GM12878 (cell line): ENCODE measurements around the gene CYB561A3. TPM values are rescaled to one million over a fixed set of nuclear protein-coding genes. Genes with fewer than 3 reads are reported as not detected.
A peak's percentile ranks its signal among the peaks of the same experiment; 100 is the strongest.

Experiments used
- CTCF ChIP-seq, 3 experiments: IDR thresholded peaks in 2 of 3; conservative IDR thresholded peaks in 1 of 3; 2 replicates each; pipeline ENCODE4 v1.5.1; 2011; ENCODE audit warnings: low read depth in 3 of 3, low read length in 3 of 3, mild to moderate bottlenecking in 3 of 3, control low read depth in 2 of 3, moderate library complexity in 2 of 3, inconsistent platforms in 1 of 3, mixed read lengths in 1 of 3; ENCODE audit not compliant: control insufficient read depth in 2 of 3, insufficient read depth in 1 of 3; ENCODE audit errors: extremely low read depth in 1 of 3
- EGR1 ChIP-seq, 2 experiments: IDR thresholded peaks; 1 replicate in 1 of 2; 2 replicates in 1 of 2; pipeline ENCODE4 v1.6.1; 2011 to 2012; ENCODE audit warnings: low read depth in 2 of 2, low read length in 2 of 2, borderline replicate concordance in 1 of 2, mild to moderate bottlenecking in 1 of 2, moderate library complexity in 1 of 2
- GATAD2B ChIP-seq: fragments of 450-650 bp; conservative IDR thresholded peaks from 2 replicates; pipeline ENCODE4 v1.6.1; 2017; ENCODE audit warnings: low read depth, mild to moderate bottlenecking, moderate library complexity
- MXI1 ChIP-seq: fragments of 150-350 bp; IDR thresholded peaks from 2 replicates; pipeline ENCODE4 v1.6.1; 2011; ENCODE audit warnings: low read depth, mild to moderate bottlenecking, inconsistent platforms, low read length, improper control_type of control experiment
- PRDM15 ChIP-seq: fragments of 450-650 bp; formaldehyde crosslinking; IDR thresholded peaks from 2 replicates; pipeline ENCODE4 v1.4.0; 2020; ENCODE audit warnings: mild to moderate bottlenecking, moderate library complexity
- polyA plus RNA-seq, 11 experiments: library from polyadenylated mRNA; depleted of rRNA in 4 of 11; unstranded in 6 of 11; stranded (reverse) in 5 of 11; fragments of >200 nt; fragmentation: Nextera tagmentation in 4 of 11; fragmentation: Illumina TruSeq in 1 of 11; extraction: Ambion mirVana in 4 of 11; extraction: Trizol in 1 of 11; gene quantifications; 1 replicate in 1 of 11; 2 replicates in 10 of 11; pipeline versions ENCODE4 v1.2.1 to v1.2.3, GENCODE V29; 2011 to 2016; ENCODE audit warnings: inconsistent platforms in 2 of 11, missing spikeins in 2 of 11, low read depth in 1 of 11
- total RNA-seq, 4 experiments: library from RNA; depleted of rRNA in 3 of 4; stranded (reverse); fragments of >200 nt in 3 of 4; fragmentation: Illumina TruSeq in 1 of 4; extraction: Trizol in 1 of 4; gene quantifications; 2 replicates each; pipeline versions ENCODE4 v1.2.1 to v1.2.3, GENCODE V29; 2013 to 2021

CYB561A3 gene
- total and polyA plus RNA-seq, 10 of the 15 experiments (the other 5 are each of a cell fraction or from before 2014, with no cell fraction given), result 40.1 to 169 (median 74.4) TPM

GRCh38 chr11:61392981-61393595 lies 31.4 kb upstream of the CYB561A3 start (continued):
- no peak for TF ChIP-seq GATAD2B
- TF ChIP-seq CTCF (IDR thresholded peaks at IDR 0.05 in 2 of 3, conservative IDR thresholded peaks at IDR 0.05 in 1 of 3; ENCODE audit: control insufficient read depth in 2 of 3, extremely low read depth in 1 of 3, insufficient read depth in 1 of 3, low read depth in 3 of 3, low read length in 3 of 3), result peak; percentile 18 to 53 (median 26); a peak in 5 of 6 replicates
- no peak for TF ChIP-seq MXI1
- TF ChIP-seq EGR1 (IDR thresholded peaks at IDR 0.05; ENCODE audit: borderline replicate concordance in 1 of 2, low read depth in 2 of 2, low read length in 2 of 2), result no peak
- no peak for TF ChIP-seq PRDM15 (CRISPR knock-in tag)
